ENCODE results near the gene RFC2.
"Not testable (repeated sequence)": the region's sequence is repeated elsewhere in the genome, so short reads cannot be mapped to it uniquely, and the experiment has no call there.

RFC2 gene

DNA sequence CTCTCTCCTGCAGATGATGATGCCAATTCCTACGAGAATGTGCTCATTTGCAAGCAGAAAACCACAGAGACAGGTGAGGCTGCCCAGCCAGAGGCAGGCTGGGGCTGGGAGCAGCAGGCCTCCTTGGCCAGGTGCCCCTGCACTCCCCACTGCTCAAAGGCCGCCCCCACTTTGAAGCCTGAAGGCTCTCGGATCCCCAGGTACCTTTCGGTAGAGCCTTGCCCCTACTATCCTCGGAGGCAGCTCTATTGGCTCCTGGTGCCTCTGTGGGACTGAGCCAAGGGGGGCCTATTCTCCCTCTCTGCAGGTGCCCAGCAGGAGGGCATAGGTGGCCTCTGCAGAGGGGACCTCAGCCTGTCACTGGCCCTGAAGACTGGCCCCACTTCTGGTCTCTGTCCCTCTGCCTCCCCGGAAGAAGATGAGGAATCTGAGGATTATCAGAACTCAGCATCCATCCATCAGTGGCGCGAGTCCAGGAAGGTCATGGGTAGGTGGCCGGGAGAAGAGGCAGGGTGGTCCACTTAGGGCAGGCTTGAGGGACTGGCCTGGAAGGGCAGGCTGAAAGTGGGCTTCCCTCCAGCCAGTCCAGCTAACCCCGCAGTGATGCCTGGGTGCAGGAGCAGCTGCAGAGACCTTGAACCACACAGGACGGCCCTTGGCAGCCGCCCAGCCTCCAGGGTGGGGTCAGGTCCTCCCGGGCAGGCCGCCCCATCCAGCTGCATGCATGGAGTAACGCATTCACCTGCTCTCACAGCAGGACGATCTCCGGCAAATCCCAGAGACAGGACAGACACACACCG, 30.3 kb downstream of the RFC2 start:
- DNase-seq, result no peak
- TF ChIP-seq GATA1 (IDR thresholded peaks at IDR 0.05; ENCODE audit: low read depth, low read length) (no peak), POLR2A (IDR thresholded peaks at IDR 0.05; ENCODE audit: low read length) (no peak)

DNA sequence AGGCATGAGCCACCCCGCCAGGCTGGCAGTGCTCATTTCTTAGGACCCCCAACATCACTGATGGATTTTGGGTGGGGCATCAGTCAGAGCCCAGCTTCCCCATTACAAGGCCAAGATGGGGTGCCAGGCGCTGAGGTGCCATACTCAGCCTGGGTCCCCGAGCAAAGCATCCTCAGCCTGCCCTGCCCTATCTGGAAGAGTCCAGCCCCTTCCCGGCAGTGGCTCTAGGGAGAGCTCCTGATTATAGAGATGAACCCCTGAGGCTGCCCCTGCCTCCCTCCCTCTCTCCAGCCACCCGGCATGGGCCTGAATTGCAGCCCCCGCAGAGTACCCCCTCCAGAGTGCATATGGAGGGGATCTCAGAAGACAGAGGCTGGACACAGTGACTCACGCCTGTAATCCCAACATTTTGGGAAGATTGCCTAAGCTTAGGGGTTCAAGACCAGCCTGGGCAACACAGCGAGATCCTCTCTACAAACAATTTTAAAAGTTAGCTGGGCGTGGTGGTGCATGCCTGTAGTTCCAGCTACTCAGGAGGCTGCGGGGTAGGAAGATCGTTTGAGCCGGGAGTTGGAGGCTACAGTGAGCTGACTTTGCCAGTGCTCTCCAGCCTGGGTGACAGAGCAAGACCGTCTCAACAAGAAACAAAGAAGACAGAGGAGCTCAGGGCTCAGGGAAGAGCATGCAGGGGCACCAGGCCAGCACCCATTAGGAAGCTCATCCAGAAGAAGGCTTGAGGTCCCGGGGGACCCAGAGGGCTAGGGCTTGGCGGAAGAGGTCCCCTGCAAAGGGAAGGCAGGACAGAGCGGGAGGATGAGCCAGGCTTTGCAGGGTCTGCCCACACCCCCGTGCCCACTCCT, 31.1 kb downstream of the RFC2 start:
- no peak for DNase-seq
- TF ChIP-seq GATA1 (IDR thresholded peaks at IDR 0.05; ENCODE audit: low read depth, low read length), result no peak
- TF ChIP-seq POLR2A (IDR thresholded peaks at IDR 0.05; ENCODE audit: low read length), result no peak

DNA sequence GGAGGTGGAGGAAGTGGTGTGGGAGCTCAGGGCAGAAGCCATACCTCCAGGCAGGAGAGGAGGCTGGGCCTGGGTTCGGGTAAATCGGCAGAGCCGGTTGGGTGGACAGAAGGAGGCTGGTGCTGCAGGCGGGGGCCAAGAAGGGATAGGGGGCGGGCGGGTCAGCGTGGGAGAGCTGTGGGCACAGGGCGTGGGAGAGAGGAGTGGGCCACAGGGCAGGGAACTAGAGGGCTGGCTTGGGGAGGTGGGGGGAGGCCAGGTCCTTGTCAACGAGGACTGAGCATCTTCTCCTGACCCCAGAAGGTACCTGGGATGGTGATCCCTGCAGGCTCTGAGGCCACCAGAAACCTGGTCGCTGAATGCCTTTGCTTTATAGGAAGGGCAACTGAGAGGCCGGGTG, 32.5 kb downstream of the RFC2 start:
- TF ChIP-seq GATA1 (IDR thresholded peaks at IDR 0.05; ENCODE audit: low read depth, low read length) (no peak), POLR2A (IDR thresholded peaks at IDR 0.05; ENCODE audit: low read length) (no peak)
- no peak for DNase-seq

DNA sequence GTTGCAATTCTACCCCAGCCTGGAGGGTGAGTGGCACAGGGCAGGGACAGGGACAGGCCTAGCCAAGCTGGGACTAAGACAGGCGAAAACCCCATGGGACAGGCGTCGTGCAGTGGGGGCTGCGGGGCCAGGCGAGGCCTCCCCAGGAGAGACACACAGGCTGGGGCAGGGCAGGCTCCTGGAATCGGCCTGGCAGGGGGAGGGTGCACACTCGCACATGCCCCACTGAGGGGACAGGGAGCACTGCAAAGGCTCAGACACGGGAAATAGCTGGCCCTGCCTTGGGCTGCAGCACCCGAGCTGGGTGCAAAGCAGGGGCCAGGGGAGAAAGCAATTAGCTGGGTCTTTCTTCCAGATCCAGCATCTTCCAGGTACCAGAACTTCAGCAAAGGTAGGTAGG, 34.0 kb downstream of the RFC2 start:
- TF ChIP-seq POLR2A (IDR thresholded peaks at IDR 0.05; ENCODE audit: low read length) (no peak), GATA1 (IDR thresholded peaks at IDR 0.05; ENCODE audit: low read depth, low read length) (no peak)
- no peak for DNase-seq

DNA sequence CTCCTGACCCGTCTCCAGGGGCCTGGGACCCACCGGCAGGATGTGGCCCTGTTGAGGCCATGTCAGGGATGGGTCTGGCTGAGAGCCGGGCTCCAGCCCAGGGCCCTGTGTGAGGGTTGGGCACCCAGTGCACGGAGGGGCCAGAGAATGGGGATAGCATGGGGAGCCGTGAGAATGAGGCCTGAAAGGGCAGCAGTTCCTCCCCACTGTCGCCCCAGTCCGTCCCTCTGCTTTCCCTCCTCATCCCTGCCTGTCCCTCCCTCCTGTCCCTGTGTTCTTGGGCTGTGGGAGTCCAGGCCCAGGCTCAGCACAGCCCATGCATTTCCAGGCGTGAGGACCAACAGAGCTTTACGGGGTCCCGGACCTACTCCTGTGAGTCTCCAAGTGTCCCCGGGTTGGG, 34.8 kb downstream of the RFC2 start:
- TF ChIP-seq POLR2A (IDR thresholded peaks at IDR 0.05; ENCODE audit: low read length), result no peak
- TF ChIP-seq GATA1 (IDR thresholded peaks at IDR 0.05; ENCODE audit: low read depth, low read length), result no peak
- DNase-seq, result no peak

DNA sequence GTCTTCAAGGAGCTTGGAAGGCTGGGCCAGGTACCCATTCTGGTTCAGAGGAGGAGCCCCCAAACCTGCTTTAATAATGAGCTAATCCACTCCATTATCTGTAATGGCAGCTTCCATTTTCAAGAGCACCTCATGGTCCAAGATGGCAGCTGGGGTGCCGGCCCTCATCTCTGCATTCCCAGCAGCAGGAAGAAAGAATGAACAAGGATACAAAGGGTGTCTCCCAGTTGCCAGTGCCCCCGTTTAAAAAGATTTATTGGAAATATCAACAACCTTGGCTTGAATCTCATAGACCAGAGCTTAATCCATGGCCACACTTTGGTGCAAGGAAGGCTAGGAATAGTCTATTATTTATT, 35.9 kb downstream of the RFC2 start:
- DNase-seq, result no peak
- TF ChIP-seq GATA1 (IDR thresholded peaks at IDR 0.05; ENCODE audit: low read depth, low read length) (no peak), POLR2A (IDR thresholded peaks at IDR 0.05; ENCODE audit: low read length) (no peak)

DNA sequence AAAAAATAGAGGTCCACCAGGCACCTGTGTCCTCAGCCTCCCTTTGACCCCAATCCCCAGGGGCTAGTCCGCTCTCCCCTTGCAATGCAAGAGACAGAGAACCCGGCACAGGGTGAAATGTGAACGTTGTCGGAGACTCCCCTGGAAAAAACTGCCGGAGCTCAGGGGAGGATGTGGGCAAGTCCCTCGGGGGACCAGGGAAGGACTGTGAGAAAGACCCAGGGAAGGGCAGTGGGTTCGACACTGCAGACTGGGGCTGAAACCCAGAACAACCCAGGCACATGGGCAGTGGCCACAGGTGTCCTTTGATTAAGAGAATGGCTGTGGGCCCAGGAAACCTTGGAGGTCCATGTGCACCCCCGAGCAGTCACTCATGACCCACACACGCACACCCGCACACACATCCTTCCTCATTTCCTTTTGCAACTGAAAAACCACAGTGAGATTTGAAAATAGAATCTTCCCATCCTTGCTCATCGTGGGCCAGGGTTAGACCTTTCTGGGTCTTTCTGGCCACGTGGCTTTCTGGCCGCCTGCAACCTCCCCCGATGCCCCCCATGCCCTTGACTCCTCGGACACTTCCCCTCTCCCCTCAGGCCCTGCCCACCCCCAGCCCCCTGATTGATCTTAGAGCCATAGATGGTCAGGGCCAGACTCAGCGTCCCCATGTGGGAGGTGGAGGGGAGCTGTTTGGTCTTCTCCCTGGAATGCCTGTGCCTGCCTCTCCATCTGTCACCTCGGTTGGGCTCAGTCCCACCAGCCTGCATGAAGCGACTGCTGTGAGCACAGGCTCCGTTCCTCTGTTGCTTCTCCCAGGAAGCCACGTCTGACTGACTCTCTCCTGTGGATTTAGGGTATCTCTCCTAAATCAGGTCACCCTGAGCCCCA, 36.5 kb downstream of the RFC2 start:
- DNase-seq, result no peak

DNA sequence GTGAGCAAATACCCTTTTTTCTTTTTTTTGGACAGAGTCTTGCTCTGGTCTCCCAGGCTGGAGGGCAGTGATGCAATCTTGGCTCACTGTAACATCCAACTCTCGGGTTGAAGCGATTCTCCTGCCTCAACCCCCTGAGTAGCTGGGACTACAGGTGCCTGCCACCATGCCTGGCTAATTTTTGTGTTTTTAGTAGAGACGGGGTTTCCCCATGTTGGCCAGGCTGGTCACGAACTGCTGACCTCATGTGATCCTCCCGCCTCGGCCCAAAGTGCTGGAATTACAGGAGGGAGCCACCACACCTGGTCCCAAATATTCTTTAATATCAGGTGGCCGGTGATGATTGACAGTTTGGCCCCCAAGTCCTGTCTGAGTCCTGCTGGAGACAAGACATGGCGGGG, 37.8 kb downstream of the RFC2 start:
- DNase-seq, result no peak
- no peak for TF ChIP-seq GATA1 (IDR thresholded peaks at IDR 0.05; ENCODE audit: low read depth, low read length)
- TF ChIP-seq POLR2A (IDR thresholded peaks at IDR 0.05; ENCODE audit: low read length), result no peak

More for the DNA sequence above, 36.5 kb downstream of the RFC2 start:
- TF ChIP-seq POLR2A (IDR thresholded peaks at IDR 0.05; ENCODE audit: low read length) (no peak), GATA1 (IDR thresholded peaks at IDR 0.05; ENCODE audit: low read depth, low read length) (no peak)

DNA sequence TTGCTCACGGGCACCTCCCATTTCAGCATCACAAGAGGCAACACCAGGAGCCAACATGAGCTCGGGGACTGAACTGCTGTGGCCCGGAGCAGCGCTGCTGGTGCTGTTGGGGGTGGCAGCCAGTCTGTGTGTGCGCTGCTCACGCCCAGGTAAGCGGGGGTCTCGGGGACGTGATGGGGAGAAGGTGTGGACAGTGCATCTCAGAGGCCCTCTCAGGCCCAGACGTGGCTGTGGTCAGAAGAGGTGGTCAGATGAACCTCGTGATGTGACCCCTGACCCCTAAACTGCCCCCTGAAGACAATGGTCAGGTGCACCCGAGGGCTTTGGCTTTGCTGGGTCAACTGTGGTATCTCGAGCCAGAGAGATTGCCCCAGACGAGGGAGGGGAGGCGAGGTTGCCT, 38.3 kb downstream of the RFC2 start:
- TF ChIP-seq POLR2A (IDR thresholded peaks at IDR 0.05; ENCODE audit: low read length) (no peak), GATA1 (IDR thresholded peaks at IDR 0.05; ENCODE audit: low read depth, low read length) (no peak)
- DNase-seq, result no peak

DNA sequence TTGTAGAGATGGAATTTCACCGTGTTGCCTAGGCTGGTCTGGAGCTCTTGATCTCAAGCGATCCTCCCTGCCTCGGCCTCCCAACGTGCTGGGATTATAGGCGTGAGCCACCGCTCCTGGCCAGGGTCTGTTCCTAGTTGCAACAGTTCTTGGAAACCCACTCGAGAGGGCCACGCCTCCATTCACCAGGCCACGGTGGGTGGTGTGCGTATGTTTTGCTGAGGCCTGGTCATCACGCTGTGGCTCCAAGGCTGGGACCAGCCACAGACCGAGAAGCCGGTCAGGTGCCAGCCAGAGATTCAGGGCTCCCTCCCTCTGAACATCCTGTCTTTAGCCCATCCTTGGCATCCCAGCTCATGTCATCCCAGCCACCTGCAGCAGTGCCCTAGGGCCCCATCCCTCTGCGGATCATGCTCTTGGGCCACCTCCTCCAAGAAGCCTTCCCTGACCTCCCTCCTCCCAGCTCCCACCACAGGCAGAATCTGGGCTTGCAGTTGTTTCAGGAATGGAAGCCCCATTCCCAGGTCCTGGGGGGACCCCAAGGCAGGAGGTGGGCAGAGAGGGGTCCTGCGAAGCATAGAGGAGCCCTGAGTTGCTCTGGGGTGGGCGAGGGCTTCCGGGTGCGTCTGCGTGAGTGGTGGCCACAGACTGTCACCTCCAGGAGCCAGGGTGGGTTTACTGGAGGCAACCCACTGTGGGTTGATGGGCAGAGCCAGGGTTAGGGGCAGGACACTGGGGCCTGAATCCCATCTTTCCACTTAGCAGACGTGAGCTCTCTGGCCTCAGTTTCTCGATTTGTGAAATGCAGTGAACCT, 39.2 kb downstream of the RFC2 start:
- DNase-seq, result no peak
- TF ChIP-seq GATA1 (IDR thresholded peaks at IDR 0.05; ENCODE audit: low read depth, low read length) (no peak), POLR2A (IDR thresholded peaks at IDR 0.05; ENCODE audit: low read length) (no peak)

DNA sequence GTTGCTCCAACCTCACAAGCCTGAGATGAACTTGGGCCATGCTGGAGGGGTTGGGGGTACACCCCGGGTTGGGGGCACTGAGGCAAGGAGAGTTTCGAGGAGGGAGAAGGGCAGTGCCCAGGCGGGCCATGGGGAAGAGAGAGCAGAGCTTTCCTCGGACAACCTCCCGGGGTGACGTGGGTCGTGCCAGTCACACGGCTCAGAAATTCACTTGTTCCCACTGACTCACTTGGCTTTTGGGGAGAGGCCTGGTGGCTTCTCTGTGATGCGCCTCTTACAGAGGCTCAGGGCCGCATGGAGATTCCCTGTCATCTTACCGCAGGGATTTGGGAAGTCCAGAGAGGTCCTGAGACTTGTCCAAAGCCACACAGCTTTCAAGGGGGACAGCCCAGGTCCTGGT, 41.5 kb downstream of the RFC2 start:
- TF ChIP-seq GATA1 (IDR thresholded peaks at IDR 0.05; ENCODE audit: low read depth, low read length), result no peak
- no peak for TF ChIP-seq POLR2A (IDR thresholded peaks at IDR 0.05; ENCODE audit: low read length)
- DNase-seq, result no peak

DNA sequence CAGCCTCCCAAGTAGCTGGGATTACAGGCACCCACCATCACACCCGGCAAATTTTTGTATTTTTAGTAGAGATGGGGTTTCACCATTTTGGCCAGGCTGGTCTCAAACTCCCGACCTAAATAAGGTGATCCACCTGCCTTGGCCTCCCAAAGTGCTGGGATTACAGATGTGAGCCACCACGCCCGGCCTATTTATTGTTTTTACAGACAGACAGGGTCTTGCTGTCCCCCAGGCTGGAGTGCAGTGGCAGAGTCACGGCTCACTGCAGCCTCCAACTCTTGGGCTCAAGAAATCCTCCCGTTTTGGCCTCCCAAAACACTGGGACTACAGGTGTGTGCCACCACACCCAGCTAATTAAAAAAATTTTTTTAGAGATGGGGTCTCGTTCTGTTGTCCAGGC, 46.0 kb downstream of the RFC2 start:
- DNase-seq, result not testable (repeated sequence)

DNA sequence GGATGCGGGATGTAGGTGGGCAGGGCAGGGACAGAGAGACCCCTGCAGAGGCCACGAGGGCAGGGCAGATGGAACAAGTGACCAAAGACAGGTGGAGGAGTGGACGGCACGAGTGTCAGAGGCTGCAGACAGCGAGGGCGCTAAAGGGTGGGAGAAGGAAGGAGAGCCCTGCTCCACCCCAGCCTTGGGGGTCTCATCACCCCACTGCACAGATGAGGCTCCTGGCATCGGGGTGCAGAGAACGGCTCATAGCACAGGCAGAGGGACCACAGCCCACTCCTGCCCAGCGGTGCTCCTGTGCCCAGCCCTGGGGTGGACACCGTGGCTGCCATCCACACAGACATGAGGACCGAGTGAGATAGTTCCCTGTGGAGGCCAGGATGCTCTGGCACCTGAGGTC, 46.6 kb downstream of the RFC2 start:
- TF ChIP-seq GATA1 (IDR thresholded peaks at IDR 0.05; ENCODE audit: low read depth, low read length), result no peak
- no peak for TF ChIP-seq POLR2A (IDR thresholded peaks at IDR 0.05; ENCODE audit: low read length)

More for the DNA sequence above, 46.6 kb downstream of the RFC2 start:
- no peak for DNase-seq

All from erythroblast (primary cell).